ENCODE results near the gene RIC1.

- TF ChIP-seq, protein P1, sequence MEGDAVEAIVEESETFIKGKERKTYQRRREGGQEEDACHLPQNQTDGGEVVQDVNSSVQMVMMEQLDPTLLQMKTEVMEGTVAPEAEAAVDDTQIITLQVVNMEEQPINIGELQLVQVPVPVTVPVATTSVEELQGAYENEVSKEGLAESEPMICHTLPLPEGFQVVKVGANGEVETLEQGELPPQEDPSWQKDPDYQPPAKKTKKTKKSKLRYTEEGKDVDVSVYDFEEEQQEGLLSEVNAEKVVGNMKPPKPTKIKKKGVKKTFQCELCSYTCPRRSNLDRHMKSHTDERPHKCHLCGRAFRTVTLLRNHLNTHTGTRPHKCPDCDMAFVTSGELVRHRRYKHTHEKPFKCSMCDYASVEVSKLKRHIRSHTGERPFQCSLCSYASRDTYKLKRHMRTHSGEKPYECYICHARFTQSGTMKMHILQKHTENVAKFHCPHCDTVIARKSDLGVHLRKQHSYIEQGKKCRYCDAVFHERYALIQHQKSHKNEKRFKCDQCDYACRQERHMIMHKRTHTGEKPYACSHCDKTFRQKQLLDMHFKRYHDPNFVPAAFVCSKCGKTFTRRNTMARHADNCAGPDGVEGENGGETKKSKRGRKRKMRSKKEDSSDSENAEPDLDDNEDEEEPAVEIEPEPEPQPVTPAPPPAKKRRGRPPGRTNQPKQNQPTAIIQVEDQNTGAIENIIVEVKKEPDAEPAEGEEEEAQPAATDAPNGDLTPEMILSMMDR (IDR thresholded peaks at IDR 0.05; ENCODE audit: insufficient read depth, low read length): no peak
- TF ChIP-seq REST (IDR thresholded peaks at IDR 0.05; ENCODE audit: insufficient replicate concordance, low read depth) (no peak), POLR2AphosphoS5 (IDR thresholded peaks at IDR 0.05; ENCODE audit: low read depth) (no peak)
Measured at GRCh38 chr9:5787759-5788302, 158.9 kb downstream of the RIC1 start.

Data from HL-60 (cell line).